ENCODE measurements around the gene PRKAR2B. TPM values are rescaled to one million over a fixed set of nuclear protein-coding genes. Genes with fewer than 3 reads are reported as not detected.

Gene PRKAR2B
- total RNA-seq, 1 donor from 2014 or later: 7.9 TPM

DNA sequence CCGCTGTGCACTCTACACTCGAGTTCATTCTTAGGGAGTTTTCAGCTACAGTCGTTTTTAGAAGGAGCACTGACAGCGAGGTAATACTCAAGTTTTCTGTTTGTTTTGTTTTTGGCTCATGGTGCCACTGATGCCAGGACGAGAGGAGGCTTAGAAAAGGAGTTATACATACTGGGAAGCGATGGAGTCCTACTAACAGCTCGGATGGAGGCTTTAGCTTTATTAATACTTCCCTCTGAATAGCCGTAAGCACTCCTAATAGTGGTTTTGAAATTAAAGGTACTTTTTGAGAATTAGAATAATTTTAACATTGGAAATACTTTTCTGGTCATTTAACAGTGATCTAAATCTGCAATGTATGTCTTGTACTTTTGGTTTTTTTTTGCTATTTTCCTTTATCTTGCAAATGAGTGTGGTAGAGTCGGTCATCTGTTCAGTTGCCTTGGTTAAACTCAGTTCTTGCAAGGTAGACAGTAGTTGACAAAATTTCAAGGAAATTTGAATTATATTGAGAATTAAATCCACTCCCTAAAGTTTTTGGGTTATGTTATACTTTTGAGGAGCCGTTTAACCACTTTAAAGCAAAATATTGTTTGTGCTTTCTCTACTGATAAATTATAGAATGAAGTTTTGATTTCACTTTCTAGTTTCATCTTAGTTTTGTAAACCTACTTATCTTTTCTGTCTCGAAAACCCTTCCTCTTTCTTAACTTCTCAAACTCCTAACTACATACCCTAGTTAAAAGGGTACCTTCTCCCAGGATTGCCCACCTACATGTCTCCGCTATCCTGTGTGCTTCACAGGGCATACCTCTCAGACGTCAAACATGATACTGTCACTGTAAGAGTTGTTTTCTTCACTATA lies 125.8 kb downstream of the PRKAR2B start:
- DNase-seq (no peak), ATAC-seq (no peak)
- TF ChIP-seq, protein P1, sequence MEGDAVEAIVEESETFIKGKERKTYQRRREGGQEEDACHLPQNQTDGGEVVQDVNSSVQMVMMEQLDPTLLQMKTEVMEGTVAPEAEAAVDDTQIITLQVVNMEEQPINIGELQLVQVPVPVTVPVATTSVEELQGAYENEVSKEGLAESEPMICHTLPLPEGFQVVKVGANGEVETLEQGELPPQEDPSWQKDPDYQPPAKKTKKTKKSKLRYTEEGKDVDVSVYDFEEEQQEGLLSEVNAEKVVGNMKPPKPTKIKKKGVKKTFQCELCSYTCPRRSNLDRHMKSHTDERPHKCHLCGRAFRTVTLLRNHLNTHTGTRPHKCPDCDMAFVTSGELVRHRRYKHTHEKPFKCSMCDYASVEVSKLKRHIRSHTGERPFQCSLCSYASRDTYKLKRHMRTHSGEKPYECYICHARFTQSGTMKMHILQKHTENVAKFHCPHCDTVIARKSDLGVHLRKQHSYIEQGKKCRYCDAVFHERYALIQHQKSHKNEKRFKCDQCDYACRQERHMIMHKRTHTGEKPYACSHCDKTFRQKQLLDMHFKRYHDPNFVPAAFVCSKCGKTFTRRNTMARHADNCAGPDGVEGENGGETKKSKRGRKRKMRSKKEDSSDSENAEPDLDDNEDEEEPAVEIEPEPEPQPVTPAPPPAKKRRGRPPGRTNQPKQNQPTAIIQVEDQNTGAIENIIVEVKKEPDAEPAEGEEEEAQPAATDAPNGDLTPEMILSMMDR (IDR thresholded peaks at IDR 0.05): no peak
- Histone ChIP-seq H3K36me3 (peaks cover 9% of the 10 kb centered on the region), H3K27ac (peak overlapping the region; percentile 96), H3K4me1 (peaks cover 45% of the 10 kb centered on the region), H3K27me3 (no peaks in the 10 kb centered on the region), H3K9me3 (no peaks in the 10 kb centered on the region), H3K4me3 (peak overlapping the region; percentile 71)
- intact Hi-C loops (cut with DNase I): no loop called here

DNA sequence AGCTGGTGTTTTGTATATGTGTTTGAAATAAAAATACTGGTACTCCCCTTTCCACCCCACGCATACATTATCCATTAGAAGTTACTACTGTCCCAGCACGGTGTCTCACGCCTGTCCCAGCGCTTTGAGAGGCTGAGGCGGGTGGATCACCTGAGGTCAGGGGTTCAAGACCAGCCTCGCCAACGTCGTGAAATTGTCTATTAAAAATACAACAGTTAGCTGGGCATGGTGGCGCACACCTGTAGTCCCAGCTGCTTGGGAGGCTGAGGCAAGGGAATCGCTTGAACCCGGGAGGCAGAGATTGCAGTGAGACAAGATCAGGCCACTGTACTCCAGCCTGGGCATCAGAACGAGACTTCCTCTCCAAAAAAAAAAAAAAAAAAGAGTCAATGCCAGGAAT lies 127.0 kb downstream of the PRKAR2B start:
- intact Hi-C loops (cut with DNase I): no loop called here
- TF ChIP-seq, protein P1 (IDR thresholded peaks at IDR 0.05): no peak
- Histone ChIP-seq H3K4me1 (peaks cover 48% of the 10 kb centered on the region), H3K27me3 (no peaks in the 10 kb centered on the region), H3K9me3 (no peaks in the 10 kb centered on the region), H3K36me3 (peaks cover 9% of the 10 kb centered on the region), H3K27ac (no peak overlapping the region), H3K4me3 (no peak overlapping the region)
- DNase-seq (no peak), ATAC-seq (no peak)

DNA sequence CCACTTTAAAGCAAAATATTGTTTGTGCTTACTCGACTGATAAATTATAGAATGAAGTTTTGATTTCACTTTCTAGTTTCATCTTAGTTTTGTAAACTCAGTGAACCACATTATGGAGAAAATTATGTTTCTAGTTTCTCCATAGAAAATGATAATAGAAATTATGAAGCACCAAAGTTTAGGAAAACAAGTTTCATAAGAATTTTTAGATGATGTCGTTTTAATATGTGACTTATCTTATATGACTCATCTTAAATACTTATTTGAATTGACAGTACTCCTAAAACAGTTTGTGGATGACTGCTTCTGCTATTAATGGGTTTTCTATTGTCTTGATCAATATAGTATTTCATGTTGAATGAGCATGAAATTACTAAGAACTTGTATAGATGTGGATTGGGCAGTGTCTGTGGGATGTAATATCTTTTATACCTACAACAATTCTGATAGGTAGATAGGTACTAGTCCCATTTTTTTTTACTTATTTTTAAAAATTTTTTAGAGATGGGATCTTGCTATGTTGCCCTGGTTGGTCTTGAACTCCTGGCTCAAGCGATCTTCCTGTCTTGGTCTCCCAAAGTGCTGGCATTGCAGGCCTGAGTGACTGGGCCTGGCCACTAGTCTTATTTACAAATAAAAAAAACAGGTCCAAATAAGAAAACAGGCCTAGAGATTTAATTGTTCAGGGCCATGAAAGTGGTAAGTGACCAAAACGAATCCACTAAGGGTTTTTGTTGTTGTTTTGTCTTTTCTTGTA lies 127.9 kb downstream of the PRKAR2B start:
- no peak for DNase-seq
- Histone ChIP-seq H3K27me3 (no peaks in the 10 kb centered on the region), H3K4me1 (peaks cover 51% of the 10 kb centered on the region), H3K27ac (no peak overlapping the region), H3K36me3 (peaks cover 9% of the 10 kb centered on the region), H3K4me3 (no peak overlapping the region), H3K9me3 (no peaks in the 10 kb centered on the region)
- no peak for ATAC-seq
- intact Hi-C loops (cut with DNase I): no loop called here
- TF ChIP-seq, protein P1 (IDR thresholded peaks at IDR 0.05): no peak

DNA sequence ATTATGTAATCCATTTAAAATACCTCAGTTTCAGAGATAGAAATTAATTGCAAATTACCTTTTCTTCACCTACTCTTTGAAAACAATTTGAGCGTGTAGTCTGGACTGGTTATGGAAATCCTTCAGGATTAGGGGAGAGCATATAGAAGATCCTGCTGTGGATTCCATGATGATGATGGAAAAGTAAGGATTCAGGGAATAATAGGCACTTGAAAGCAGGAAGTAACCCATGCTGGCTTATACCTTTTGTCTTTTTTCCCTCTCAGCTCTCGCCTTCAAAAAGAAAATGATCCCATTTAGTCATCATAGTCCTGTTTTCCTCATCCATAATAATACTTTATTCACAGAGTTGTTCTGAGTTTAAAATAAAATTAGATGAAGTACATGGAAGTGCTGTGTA lies 128.7 kb downstream of the PRKAR2B start:
- TF ChIP-seq, protein P1 (IDR thresholded peaks at IDR 0.05): no peak

DNA sequence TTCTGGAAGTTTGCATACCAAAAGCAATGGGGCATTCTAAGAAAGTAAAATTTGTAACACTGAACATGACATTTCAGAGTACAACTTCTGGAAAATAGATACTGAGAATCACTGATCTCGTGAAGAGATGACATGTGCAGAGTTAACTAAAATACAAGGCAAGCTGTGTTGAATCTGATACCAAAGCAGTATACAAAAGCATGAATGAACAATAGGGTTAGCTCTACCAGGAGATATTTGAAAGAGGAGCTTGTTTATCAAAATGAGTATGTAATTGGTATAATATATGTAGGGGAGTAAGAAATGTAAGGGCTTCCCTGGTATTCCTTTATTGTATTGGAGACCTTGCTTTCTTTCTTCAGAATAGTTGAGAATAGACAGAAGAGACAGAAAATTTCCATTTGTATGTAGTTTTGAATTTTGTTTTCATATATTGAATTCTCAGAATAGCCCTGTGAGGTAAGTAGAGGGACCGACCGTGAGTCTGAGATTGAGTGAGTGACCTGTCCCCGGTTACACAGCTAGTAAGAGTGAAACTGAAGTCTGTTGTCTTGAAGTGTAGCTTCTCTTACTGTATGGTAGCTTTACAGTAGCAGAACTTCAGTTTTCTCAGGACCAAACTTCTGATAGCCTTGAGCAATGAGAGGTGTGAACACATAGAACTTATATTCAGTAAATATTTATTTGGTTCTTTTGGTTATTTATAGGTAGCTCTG lies 129.3 kb downstream of the PRKAR2B start:
- Histone ChIP-seq H3K27me3 (no peaks in the 10 kb centered on the region), H3K36me3 (peaks cover 9% of the 10 kb centered on the region), H3K4me1 (peaks cover 55% of the 10 kb centered on the region), H3K9me3 (no peaks in the 10 kb centered on the region), H3K27ac (no peak overlapping the region), H3K4me3 (no peak overlapping the region)
- ATAC-seq (no peak), DNase-seq (no peak)
- intact Hi-C loops (cut with DNase I): no loop called here
- TF ChIP-seq, protein P1 (IDR thresholded peaks at IDR 0.05): no peak

More for the DNA sequence above, 128.7 kb downstream of the PRKAR2B start:
- Histone ChIP-seq H3K27ac (no peak overlapping the region), H3K27me3 (no peaks in the 10 kb centered on the region), H3K4me1 (peaks cover 55% of the 10 kb centered on the region), H3K4me3 (no peak overlapping the region), H3K36me3 (peaks cover 9% of the 10 kb centered on the region), H3K9me3 (no peaks in the 10 kb centered on the region)
- no peak for DNase-seq
- ATAC-seq: no peak
- intact Hi-C loops (cut with DNase I): no loop called here

Data from upper lobe of right lung (tissue), 1 donor.